Upper lobe of right lung (tissue), 1 donor: Measurements from ENCODE around the gene ANK3. TPM values are rescaled to one million over a fixed set of nuclear protein-coding genes. Genes with fewer than 3 reads are reported as not detected.

Source experiments
- ATAC-seq: fragments of 200-7000 bp; cut with Tn5 transposase; one replicate; pipeline ENCODE4 v1.9.1; 2020; ENCODE audit warnings: mild to moderate bottlenecking, moderate library complexity
- DNase-seq: peaks from one replicate; pipeline ENCODE4 v3.0.0-alpha.2; 2020
- H3K27ac ChIP-seq: fragments of 200-600 bp; one replicate; pipeline ENCODE4 v1.8.0; 2022
- H3K27me3 ChIP-seq: fragments of 200-600 bp; one replicate; pipeline ENCODE4 v1.8.0; 2022; ENCODE audit warnings: mild to moderate bottlenecking
- H3K36me3 ChIP-seq: fragments of 200-600 bp; one replicate; pipeline ENCODE4 v1.8.0; 2022
- H3K4me1 ChIP-seq: fragments of 200-600 bp; one replicate; pipeline ENCODE4 v1.8.0; 2022
- H3K4me3 ChIP-seq: fragments of 200-600 bp; one replicate; pipeline ENCODE4 v1.8.0; 2022; ENCODE audit warnings: mild to moderate bottlenecking
- H3K9me3 ChIP-seq: fragments of 200-600 bp; one replicate; pipeline ENCODE4 v1.8.0; 2022
- intact Hi-C: fragments of 100-400 bp; cut with DNase I; formaldehyde crosslinking; loops from one replicate; pipeline ENCODE4 v1.11.0; 2022
- total RNA-seq: library from RNA; stranded (reverse); fragmentation: NEBNext Ultra II Directional; extraction: Animal tissue kit (Norgen Biotek cat#: 25700); gene quantifications from one replicate; pipeline ENCODE4 v1.2.1, GENCODE V29; 2021
- TF ChIP-seq, protein P1 (sequence below): fragments of 200-600 bp; IDR thresholded peaks from one replicate; pipeline ENCODE4 v1.8.0; 2022; ENCODE audit warnings: antibody characterized with exemption
- donor health status: DM: no; HTN: yes; CAD: no; lungs with severe emphysema.

ANK3 gene
- total RNA-seq, 1 donor from 2014 or later, result 91.1 TPM

- Histone ChIP-seq H3K9me3 (no peaks in the 10 kb centered on the region), H3K4me3 (no peak overlapping the region), H3K36me3 (no peaks in the 10 kb centered on the region), H3K27ac (no peak overlapping the region), H3K4me1 (peaks cover 15% of the 10 kb centered on the region), H3K27me3 (no peaks in the 10 kb centered on the region)
- DNase-seq (no peak), ATAC-seq (peak; percentile 73)
- TF ChIP-seq, protein P1, sequence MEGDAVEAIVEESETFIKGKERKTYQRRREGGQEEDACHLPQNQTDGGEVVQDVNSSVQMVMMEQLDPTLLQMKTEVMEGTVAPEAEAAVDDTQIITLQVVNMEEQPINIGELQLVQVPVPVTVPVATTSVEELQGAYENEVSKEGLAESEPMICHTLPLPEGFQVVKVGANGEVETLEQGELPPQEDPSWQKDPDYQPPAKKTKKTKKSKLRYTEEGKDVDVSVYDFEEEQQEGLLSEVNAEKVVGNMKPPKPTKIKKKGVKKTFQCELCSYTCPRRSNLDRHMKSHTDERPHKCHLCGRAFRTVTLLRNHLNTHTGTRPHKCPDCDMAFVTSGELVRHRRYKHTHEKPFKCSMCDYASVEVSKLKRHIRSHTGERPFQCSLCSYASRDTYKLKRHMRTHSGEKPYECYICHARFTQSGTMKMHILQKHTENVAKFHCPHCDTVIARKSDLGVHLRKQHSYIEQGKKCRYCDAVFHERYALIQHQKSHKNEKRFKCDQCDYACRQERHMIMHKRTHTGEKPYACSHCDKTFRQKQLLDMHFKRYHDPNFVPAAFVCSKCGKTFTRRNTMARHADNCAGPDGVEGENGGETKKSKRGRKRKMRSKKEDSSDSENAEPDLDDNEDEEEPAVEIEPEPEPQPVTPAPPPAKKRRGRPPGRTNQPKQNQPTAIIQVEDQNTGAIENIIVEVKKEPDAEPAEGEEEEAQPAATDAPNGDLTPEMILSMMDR, result no peak
- intact Hi-C loops, result no loop called here
These were observed 358.0 kb downstream of the ANK3 start for GRCh38 chr10:60031664-60032063.

GRCh38 chr10:60031183-60031582, 358.5 kb downstream of the ANK3 start:
- no peaks in the 10 kb centered on the region for H3K36me3 ChIP-seq
- H3K27me3 ChIP-seq, result no peaks in the 10 kb centered on the region
- no peak overlapping the region for H3K4me3 ChIP-seq
- peaks cover 15% of the 10 kb centered on the region for H3K4me1 ChIP-seq
- TF ChIP-seq, protein P1, result no peak
- H3K27ac ChIP-seq, result no peak overlapping the region
- ATAC-seq, result no peak
- intact Hi-C loops, result no loop called here
- no peak for DNase-seq
- no peaks in the 10 kb centered on the region for H3K9me3 ChIP-seq

- ATAC-seq (no peak), DNase-seq (no peak)
- H3K4me3 ChIP-seq, result no peak overlapping the region
- no peaks in the 10 kb centered on the region for H3K36me3 ChIP-seq
- H3K27ac ChIP-seq, result no peak overlapping the region
- TF ChIP-seq, protein P1, result no peak
- intact Hi-C loops, result no loop called here
- H3K4me1 ChIP-seq, result peaks cover 15% of the 10 kb centered on the region
- no peaks in the 10 kb centered on the region for H3K9me3 ChIP-seq
- no peaks in the 10 kb centered on the region for H3K27me3 ChIP-seq
These were observed 360.2 kb downstream of the ANK3 start for GRCh38 chr10:60029475-60029874.

DNA sequence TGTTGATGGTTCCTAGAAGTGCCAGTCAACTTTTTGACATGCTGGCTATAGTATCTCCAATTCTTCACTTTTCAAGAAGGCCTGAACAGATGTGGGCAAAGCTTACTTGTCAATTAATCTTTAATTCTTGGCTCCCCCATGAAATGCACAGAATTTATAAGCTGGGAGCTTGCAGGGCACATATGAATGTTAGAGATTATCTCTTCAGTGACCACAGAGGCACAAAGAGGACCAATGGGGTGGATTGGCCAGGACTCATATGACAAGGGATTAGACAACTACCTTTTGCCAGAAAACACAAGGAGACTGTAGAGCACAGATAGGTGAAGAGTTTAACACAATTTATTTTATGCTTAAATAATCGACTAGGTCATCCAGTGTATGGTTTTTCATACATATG, 361.6 kb downstream of the ANK3 start:
- no peak overlapping the region for H3K27ac ChIP-seq
- DNase-seq (no peak), ATAC-seq (no peak)
- H3K4me1 ChIP-seq, result peaks cover 15% of the 10 kb centered on the region
- H3K9me3 ChIP-seq, result no peaks in the 10 kb centered on the region
- intact Hi-C loops, result no loop called here
- TF ChIP-seq, protein P1, result no peak
- no peaks in the 10 kb centered on the region for H3K36me3 ChIP-seq
- H3K4me3 ChIP-seq, result no peak overlapping the region
- H3K27me3 ChIP-seq, result no peaks in the 10 kb centered on the region

DNA sequence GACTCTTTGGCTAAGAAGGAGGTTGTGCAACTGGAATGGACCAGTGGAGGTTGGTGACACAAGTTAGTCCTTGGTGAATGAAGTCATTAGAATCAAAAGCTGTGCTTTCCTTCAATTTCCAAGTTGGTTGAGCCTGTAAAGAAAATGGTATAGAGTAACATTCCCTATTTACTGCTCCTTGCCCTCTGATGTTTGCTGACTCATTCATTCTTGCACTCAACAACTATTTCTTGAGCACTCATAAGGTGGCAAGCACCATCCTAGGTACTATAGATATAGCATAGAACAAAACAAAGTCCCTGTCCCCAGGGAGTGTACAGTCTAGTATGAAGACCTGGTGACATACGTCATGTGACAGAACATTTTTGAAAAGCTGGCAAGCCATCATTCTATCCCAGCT, 364.4 kb downstream of the ANK3 start:
- ATAC-seq (no peak), DNase-seq (no peak)
- H3K9me3 ChIP-seq, result no peaks in the 10 kb centered on the region
- no peaks in the 10 kb centered on the region for H3K4me1 ChIP-seq
- H3K4me3 ChIP-seq, result no peak overlapping the region
- intact Hi-C loops, result no loop called here
- TF ChIP-seq, protein P1, result no peak
- H3K27me3 ChIP-seq, result no peaks in the 10 kb centered on the region
- H3K27ac ChIP-seq, result no peak overlapping the region
- H3K36me3 ChIP-seq, result no peaks in the 10 kb centered on the region

DNA sequence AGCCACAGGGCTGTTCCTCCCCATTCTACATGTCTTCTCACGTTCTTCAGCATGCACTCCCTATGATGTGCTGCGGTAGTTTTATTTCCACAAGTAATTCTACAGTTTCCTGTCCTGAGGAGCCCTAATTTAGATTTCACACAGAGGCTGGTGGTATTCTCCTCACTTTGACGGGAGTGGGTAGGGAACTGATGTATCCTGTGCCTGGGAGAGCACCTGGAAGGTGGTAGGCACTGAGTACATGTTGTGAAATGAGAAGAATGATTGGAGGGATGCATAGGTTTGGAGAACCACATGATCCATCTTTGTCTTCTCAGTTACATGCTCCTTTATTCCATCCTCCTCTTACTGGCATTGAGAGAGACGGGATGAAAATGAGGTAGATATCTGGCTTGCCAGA, 365.2 kb downstream of the ANK3 start:
- DNase-seq (no peak), ATAC-seq (no peak)
- no peak overlapping the region for H3K27ac ChIP-seq
- no peaks in the 10 kb centered on the region for H3K27me3 ChIP-seq
- no peaks in the 10 kb centered on the region for H3K4me1 ChIP-seq
- no peak overlapping the region for H3K4me3 ChIP-seq
- H3K9me3 ChIP-seq, result no peaks in the 10 kb centered on the region
- intact Hi-C loops, result no loop called here
- H3K36me3 ChIP-seq, result no peaks in the 10 kb centered on the region
- TF ChIP-seq, protein P1, result no peak
